ENCODE measurements around the gene CR1L.
"Not testable (repeated sequence)": the region's sequence is repeated elsewhere in the genome, so short reads cannot be mapped to it uniquely, and the experiment has no call there.

Gene CR1L

GRCh38 chr1:207644852-207645634 is at the start of gene CR1L:
Gene CR1L, plus strand, starts transcription at chr1:207645133. Its CDS starts 101 bp downstream, at chr1:207645234.
- no peak for DNase-seq (ENCODE audit: low read depth in 1 of 2, low spot score in 1 of 2)
- TF ChIP-seq JUND (IDR thresholded peaks at IDR 0.05; ENCODE audit: low read depth): no peak
- in situ Hi-C loops (cut with HindIII; ENCODE audit: low pct_unique_long_range_greater_than_20kb, low sequenced_read_pairs): no loop called here

DNA sequence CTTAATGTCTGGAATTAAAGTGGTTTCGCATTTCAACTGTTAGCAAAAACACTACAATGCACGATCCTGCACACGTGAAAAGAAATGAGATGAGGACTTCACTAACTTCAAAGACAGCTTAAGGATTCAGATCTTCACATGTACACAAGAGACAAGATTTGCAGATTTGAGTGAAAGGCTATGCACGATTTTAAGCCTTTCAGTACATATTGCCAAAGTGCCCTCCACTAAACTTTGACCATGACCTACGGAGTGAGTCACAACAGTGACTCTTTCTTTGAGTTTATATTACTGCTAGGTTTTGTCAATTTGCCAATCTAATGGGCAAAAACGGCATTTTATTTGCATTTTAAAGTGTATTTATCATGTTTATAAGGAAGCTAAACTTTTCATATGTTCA is 41.2 kb upstream of the CR1L start:
- TF ChIP-seq JUND (IDR thresholded peaks at IDR 0.05; ENCODE audit: low read depth): no peak
- in situ Hi-C loops (cut with HindIII; ENCODE audit: low pct_unique_long_range_greater_than_20kb, low sequenced_read_pairs): no loop called here
- DNase-seq (ENCODE audit: low read depth in 1 of 2, low spot score in 1 of 2): no peak

- no peak for TF ChIP-seq JUND (IDR thresholded peaks at IDR 0.05; ENCODE audit: low read depth)
- DNase-seq (ENCODE audit: low read depth in 1 of 2, low spot score in 1 of 2): no peak
- in situ Hi-C loops (cut with HindIII; ENCODE audit: low pct_unique_long_range_greater_than_20kb, low sequenced_read_pairs): no loop called here
Observed at GRCh38 chr1:207605444-207606361, 39.2 kb upstream of the CR1L start.

DNA sequence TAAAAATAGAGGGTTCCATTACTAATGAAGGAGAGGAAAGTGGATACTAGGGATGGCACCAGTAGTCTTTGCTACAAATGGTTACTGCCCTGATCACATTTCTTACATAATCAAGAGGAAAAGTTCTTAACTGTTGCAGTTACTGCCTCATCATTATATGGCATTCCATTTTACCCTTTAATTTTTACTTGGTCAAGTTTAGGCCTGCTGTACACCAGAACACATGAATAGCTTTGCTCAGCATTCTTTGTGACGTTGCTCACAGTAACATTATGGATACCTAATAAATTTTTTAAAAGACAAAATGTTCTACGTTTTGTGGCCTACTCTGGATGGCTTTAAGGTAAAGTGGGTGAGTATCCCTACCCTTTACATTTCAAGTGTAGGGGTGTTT is 38.6 kb upstream of the CR1L start:
- in situ Hi-C loops (cut with HindIII; ENCODE audit: low pct_unique_long_range_greater_than_20kb, low sequenced_read_pairs): no loop called here
- no peak for TF ChIP-seq JUND (IDR thresholded peaks at IDR 0.05; ENCODE audit: low read depth)
- DNase-seq (ENCODE audit: low read depth in 1 of 2, low spot score in 1 of 2): no peak

DNA sequence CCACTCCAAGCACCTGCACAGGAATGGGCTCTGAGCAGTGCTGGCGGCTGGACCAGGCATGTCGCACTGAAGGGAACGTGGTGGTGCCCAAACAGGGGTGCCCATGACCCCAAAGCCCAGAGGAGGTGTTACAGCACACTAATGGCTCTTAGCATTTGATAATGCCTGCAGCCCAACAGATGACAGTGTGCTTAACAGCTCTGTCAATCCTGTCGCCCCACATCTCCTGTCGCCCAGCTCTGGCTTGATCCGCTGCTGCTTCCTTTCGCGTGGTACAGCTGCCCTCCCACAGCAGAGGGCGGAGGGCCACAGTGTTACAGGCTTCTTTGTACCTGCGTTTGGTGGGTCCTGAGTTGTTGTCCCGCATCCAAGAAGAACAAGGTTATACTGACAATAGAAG is 32.2 kb upstream of the CR1L start:
- no peak for DNase-seq (ENCODE audit: low read depth in 1 of 2, low spot score in 1 of 2)
- in situ Hi-C loops (cut with HindIII; ENCODE audit: low pct_unique_long_range_greater_than_20kb, low sequenced_read_pairs): no loop called here
- TF ChIP-seq JUND (IDR thresholded peaks at IDR 0.05; ENCODE audit: low read depth): no peak

DNA sequence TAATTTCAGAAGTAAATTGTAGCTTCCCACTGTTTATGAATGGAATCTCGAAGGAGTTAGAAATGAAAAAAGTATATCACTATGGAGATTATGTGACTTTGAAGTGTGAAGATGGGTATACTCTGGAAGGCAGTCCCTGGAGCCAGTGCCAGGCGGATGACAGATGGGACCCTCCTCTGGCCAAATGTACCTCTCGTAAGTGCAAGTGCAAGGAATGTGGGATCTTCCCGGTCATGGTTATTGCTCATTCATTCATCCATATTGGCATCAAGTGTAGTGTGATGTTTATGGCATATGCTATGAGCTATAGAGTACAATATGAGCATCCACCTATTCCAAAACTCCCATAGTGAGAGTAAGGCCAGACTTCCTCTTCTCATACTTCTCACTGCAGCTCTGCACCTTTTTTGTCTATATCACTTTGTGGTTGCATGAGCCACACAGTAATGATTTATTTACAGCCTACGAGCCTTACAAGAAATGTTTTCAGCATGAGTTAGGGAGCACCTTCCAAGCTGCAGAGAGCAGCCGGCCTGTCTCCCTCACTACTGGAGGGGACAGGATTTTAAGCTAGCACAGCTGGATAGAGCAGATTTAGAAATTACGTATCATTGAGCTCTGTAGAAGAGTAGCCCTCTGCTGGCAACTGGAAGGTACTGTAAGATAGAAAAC is 24.9 kb upstream of the CR1L start:
- TF ChIP-seq JUND (IDR thresholded peaks at IDR 0.05; ENCODE audit: low read depth): no peak
- in situ Hi-C loops (cut with HindIII; ENCODE audit: low pct_unique_long_range_greater_than_20kb, low sequenced_read_pairs): no loop called here
- peak; percentile 19 to 68 for DNase-seq (ENCODE audit: low read depth in 1 of 2, low spot score in 1 of 2)

DNA sequence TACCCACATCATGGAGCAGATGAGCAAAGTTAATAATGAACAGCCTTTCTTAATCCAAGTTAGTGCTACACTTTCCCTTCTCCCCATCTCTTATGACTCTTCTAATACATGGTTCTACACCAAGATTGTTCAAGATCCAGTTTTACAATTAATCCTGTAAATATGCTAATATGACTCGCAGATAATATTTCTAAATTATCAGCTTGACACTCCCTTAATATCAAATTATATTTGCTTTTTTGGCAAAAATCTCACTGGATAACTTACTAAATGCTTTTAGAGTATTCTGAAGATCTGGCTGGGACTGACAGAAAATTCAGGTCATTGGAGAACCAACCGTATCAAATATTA is 24.4 kb upstream of the CR1L start:
- no peak for DNase-seq (ENCODE audit: low read depth in 1 of 2, low spot score in 1 of 2)
- in situ Hi-C loops (cut with HindIII; ENCODE audit: low pct_unique_long_range_greater_than_20kb, low sequenced_read_pairs): no loop called here
- TF ChIP-seq JUND (IDR thresholded peaks at IDR 0.05; ENCODE audit: low read depth): no peak

DNA sequence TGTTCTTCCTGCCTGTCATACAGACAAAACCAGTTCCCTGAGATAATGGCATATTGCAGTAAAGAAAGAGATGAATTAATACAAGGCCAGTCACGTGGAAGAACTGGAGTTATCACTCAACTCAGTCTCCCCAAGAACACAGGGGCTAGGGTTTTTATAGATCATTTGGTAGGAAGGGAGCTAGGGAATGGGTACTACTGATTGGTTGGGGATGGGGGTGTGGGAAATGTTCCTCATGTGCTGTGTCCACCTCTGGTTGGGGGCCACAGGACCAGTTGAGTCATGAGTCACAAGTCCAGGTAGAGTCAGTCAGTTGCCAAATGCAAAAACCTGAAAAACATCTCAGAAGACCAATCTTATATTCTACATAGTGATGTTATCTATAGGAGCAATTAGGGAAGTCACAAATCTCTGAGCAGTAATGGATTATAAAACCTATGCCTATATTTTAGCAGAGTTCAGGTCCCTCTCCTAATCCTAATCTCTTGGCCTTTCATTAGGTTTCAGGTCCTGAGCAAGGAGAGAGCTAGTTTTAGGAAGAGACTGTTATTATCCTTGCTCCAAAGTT is 19.3 kb upstream of the CR1L start:
- DNase-seq (ENCODE audit: low read depth in 1 of 2, low spot score in 1 of 2); in situ Hi-C loops (cut with HindIII; ENCODE audit: low pct_unique_long_range_greater_than_20kb, low sequenced_read_pairs): not testable (repeated sequence)

DNA sequence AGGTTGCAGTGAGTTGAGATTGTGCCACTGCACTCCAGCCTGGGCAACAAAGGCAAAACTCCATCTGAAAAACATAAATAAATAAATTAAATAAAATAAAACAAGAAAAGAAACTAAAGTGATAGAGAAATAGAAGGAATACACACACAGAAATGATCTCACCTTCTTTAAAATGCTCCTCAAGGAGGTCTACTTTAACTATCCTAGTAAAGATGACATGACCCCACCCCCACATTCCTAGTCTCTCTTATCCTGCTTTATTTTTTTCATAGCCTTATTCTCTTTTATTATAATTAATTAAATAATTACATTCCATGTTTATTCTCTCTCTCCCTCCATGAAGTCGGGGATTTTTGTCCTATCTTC is 18.0 kb upstream of the CR1L start:
- DNase-seq (ENCODE audit: low read depth in 1 of 2, low spot score in 1 of 2): no peak
- no peak for TF ChIP-seq JUND (IDR thresholded peaks at IDR 0.05; ENCODE audit: low read depth)
- in situ Hi-C loops (cut with HindIII; ENCODE audit: low pct_unique_long_range_greater_than_20kb, low sequenced_read_pairs): no loop called here

GRCh38 chr1:207627496-207627895 is 17.4 kb upstream of the CR1L start:
- TF ChIP-seq JUND (IDR thresholded peaks at IDR 0.05; ENCODE audit: low read depth): no peak
- no peak for DNase-seq (ENCODE audit: low read depth in 1 of 2, low spot score in 1 of 2)
- in situ Hi-C loops (cut with HindIII; ENCODE audit: low pct_unique_long_range_greater_than_20kb, low sequenced_read_pairs): no loop called here

DNA sequence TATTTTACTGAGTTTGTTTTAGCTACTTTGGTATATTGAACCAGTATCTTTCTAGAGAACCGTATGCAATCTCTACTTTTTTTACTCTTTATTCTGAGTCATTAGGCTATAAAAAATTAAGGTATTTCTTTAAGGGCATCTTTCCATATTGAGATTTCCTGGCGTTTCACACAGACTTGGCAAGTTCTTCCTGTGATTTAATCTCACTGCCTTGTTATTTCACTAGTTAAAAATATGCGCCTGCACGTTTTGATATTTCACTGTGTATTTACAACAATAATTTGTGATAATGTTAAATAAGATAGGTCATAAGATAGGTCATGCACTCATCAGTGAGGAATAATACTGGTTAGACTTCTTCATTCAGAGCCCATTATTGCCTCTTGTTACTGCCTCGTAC is 16.2 kb upstream of the CR1L start:
- in situ Hi-C loops (cut with HindIII; ENCODE audit: low pct_unique_long_range_greater_than_20kb, low sequenced_read_pairs): no loop called here
- no peak for TF ChIP-seq JUND (IDR thresholded peaks at IDR 0.05; ENCODE audit: low read depth)
- DNase-seq (ENCODE audit: low read depth in 1 of 2, low spot score in 1 of 2): no peak

DNA sequence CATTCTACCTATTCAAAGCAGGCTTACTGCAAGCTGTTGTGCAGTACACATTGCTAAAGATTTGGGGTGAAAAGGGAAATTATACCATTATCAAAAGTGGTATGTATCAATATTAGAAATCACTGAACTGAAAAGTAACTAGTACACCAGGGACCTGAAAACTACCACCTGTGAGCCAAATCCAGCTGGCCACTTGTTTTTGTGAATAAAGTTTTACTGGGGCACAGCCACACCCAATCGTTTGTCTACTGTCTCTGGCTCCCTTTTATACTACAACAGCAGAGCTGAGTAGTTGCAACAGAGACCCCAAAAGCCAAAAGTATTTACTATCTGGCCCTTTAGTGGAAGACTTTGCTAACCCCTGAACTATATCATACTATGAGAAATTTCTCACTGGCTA is 13.8 kb upstream of the CR1L start:
- in situ Hi-C loops (cut with HindIII; ENCODE audit: low pct_unique_long_range_greater_than_20kb, low sequenced_read_pairs): no loop called here
- DNase-seq (ENCODE audit: low read depth in 1 of 2, low spot score in 1 of 2): no peak
- TF ChIP-seq JUND (IDR thresholded peaks at IDR 0.05; ENCODE audit: low read depth): no peak
